Measurements from ENCODE around the gene OXLD1.
"Not testable (repeated sequence)": the region's sequence is repeated elsewhere in the genome, so short reads cannot be mapped to it uniquely, and the experiment has no call there.

DNA sequence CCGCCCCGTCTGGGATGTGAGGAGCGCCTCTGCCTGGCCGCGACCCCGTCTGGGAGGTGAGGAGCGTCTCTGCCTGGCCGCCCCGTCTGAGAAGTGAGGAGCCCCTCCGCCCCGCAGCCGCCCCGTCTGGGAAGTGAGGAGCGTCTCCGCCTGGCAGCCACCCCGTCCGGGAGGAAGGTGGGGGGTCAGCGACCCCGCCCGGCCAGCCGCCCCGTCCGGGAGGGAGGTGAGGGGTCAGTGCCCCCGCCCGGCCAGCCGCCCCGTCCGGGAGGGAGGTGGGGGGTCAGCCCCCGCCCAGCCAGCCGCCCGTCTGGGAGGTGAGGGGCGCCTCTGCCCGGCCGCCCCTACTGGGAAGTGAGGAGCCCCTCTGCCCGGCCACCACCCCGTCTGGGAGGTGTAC, 48.1 kb downstream of the OXLD1 start:
- not testable (repeated sequence) for TF ChIP-seq CTCF (IDR thresholded peaks at IDR 0.05); POLR2AphosphoS5 (IDR thresholded peaks at IDR 0.05; ENCODE audit: insufficient read depth in 1 of 2, low read depth in 1 of 2); POLR2A (IDR thresholded peaks at IDR 0.05)
